Midbrain (tissue), 1 donor: Measurements from ENCODE around the gene KATNBL1.
"Not testable (repeated sequence)": the region's sequence is repeated elsewhere in the genome, so short reads cannot be mapped to it uniquely, and the experiment has no call there.

Experiments
- DNase-seq: peaks from one replicate; lab custom pipeline; 2025; lab: John Stamatoyannopoulos, UW

Gene KATNBL1

GRCh38 chr15:34193272-34193671 is 16.6 kb downstream of the KATNBL1 start:
- DNase-seq: not testable (repeated sequence)

GRCh38 chr15:34188711-34189110 is 21.2 kb downstream of the KATNBL1 start:
- DNase-seq: no peak

- no peak for DNase-seq
Observed at GRCh38 chr15:34185666-34186065, 24.2 kb downstream of the KATNBL1 start.

GRCh38 chr15:34182942-34183341 is 27.0 kb downstream of the KATNBL1 start:
- DNase-seq: peak; percentile 8

GRCh38 chr15:34179234-34179633 is 30.7 kb downstream of the KATNBL1 start:
- no peak for DNase-seq

GRCh38 chr15:34165987-34166573 is 43.8 kb downstream of the KATNBL1 start:
- not testable (repeated sequence) for DNase-seq

GRCh38 chr15:34161329-34161963 is 48.5 kb downstream of the KATNBL1 start:
- no peak for DNase-seq

- no peak for DNase-seq
Observed at GRCh38 chr15:34160735-34161134, 49.2 kb downstream of the KATNBL1 start.

- no peak for DNase-seq
Observed at GRCh38 chr15:34158355-34158754, 51.5 kb downstream of the KATNBL1 start.

GRCh38 chr15:34155859-34156258 is 54.0 kb downstream of the KATNBL1 start:
- no peak for DNase-seq

GRCh38 chr15:34154725-34155204 is 55.1 kb downstream of the KATNBL1 start:
- no peak for DNase-seq

GRCh38 chr15:34147371-34148140 is 62.3 kb downstream of the KATNBL1 start:
- no peak for DNase-seq

GRCh38 chr15:34133511-34133910 is 76.4 kb downstream of the KATNBL1 start:
- DNase-seq: no peak

- no peak for DNase-seq
Observed at GRCh38 chr15:34132881-34133280, 77.0 kb downstream of the KATNBL1 start.

- no peak for DNase-seq
Observed at GRCh38 chr15:34128898-34129297, 81.0 kb downstream of the KATNBL1 start.

- DNase-seq: no peak
Observed at GRCh38 chr15:34126522-34126921, 83.4 kb downstream of the KATNBL1 start.

- no peak for DNase-seq
Observed at GRCh38 chr15:34125945-34126344, 84.0 kb downstream of the KATNBL1 start.

GRCh38 chr15:34124651-34125050 is 85.2 kb downstream of the KATNBL1 start:
- DNase-seq: no peak

GRCh38 chr15:34122771-34123183 is 87.1 kb downstream of the KATNBL1 start:
- DNase-seq: no peak

- DNase-seq: not testable (repeated sequence)
Observed at GRCh38 chr15:34121786-34122185, 88.1 kb downstream of the KATNBL1 start.

- not testable (repeated sequence) for DNase-seq
Observed at GRCh38 chr15:34120420-34120819, 89.5 kb downstream of the KATNBL1 start.

GRCh38 chr15:34119291-34119690 is 90.6 kb downstream of the KATNBL1 start:
- DNase-seq: no peak

GRCh38 chr15:34116620-34117019 is 93.3 kb downstream of the KATNBL1 start:
- DNase-seq: no peak
